K562 treated with DMSO at 1 percent for 12 hours (cell line): ENCODE results near the gene ZNF763. TPM values are rescaled to one million over a fixed set of nuclear protein-coding genes. Genes with fewer than 3 reads are reported as not detected.

Experiments used
- total RNA-seq: library from RNA; unstranded; fragments of 300-600 nt; gene quantifications from 2 replicates; pipeline ENCODE4 v1.2.3, GENCODE V29; 2022; ENCODE audit not compliant: insufficient read depth

ZNF763 gene
- not detected in 2 replicates for total RNA-seq

DNA sequence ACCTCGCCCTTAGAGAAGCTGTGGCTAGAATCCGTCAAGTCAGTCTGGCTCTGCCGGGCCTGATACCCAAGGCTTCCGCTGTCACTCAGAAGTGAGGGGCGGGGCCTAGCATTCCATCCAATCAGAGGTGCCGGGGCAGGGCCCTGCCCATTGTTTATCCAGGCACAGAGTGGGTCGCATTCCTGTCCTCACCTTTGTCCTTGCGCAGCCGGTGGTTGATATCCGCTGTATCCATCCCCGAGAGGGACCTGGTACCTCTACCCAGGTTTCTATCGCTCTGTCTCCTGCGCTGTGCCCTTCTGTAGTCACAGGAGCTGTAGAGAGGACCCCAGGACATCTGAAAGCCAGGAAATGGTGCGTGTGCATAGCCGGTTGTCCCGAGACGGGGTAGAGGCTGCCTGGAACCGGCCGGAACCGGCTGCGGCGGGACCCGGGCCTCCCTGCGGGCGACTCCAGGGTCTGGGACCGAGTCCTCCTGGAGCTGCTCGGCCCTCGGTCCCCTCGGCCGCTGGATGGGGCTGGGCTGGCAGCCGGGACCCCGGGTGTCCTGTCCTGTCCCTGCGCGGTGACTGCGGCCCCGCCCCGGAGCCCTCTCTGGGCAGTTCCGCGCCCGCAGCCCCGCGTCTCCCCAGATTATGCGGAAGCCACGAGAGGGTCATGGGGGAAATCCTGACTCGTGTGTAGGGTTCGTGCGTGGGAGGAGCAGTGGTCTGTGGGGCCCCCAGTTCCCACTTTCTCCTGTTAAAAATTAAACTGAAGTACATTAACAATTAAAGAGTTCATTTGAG is at the start of gene ZNF763:
ZNF763 (plus strand) TSS at position 183 of the 788 bp plus-strand sequence; CDS start at position 352, 169 bp downstream.

DNA sequence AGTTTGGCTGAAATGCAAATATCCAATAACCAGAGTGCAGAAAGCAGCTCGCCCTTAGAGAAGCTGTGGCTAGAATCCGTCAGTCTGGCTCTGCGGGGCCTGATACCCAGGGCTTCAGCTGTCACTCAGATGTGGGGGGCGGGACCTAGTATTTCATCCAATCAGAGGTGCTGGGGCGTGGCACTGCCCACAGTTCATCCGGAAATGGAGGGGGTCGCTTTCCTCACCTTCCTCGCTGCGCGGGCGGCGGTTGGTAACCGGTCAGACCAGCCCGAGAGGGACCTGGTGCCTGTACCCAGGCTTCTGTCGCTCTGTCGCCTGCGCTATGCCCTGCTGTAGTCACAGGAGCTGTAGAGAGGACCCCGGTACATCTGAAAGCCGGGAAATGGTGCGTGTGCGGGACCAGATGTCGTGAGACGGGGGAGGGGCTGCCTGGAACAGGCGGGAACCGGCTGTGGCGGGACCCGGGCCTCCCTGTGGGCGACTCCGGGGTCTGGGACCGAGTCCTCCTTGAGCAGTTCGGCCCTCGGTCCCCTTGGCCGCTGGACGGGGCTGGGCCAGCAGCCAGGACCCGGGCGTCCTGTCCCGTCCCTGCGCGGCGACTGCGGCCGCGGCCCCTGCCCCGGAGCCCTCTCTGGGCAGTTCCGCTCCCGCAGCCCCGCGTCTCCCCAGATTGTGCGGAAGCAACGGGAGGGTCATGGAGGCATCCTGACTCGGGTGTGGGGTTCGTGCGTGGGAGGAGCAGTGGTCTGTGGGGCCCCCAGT is 39.8 kb upstream of the ZNF763 start, which contains the start of gene ZNF700:
ZNF700 (plus strand) TSS at position 222 of the 765 bp plus-strand sequence; CDS start at position 326, 104 bp downstream.

Other genes with a start within 250 kb of the ZNF763 start
- 5.8 and 12.8 TPM in 2 replicates for gene ZNF823, start 226.1 kb upstream of the ZNF763 start, total RNA-seq
- 0.69 and 5.4 TPM in 2 replicates for gene ZNF441, start 198.0 kb upstream of the ZNF763 start, total RNA-seq
- 0.74 TPM in 1 of 2 replicates, not detected in the other for gene ZNF491, start 166.5 kb upstream of the ZNF763 start, total RNA-seq
- 3.1 and 8.0 TPM in 2 replicates for gene ZNF440, start 150.8 kb upstream of the ZNF763 start, total RNA-seq
- gene ZNF439, start 116.3 kb upstream of the ZNF763 start, total RNA-seq, result not detected in 2 replicates
- 2.1 and 2.5 TPM in 2 replicates for gene ZNF69, start 77.3 kb upstream of the ZNF763 start, total RNA-seq
- gene ZNF700, start 39.9 kb upstream of the ZNF763 start, total RNA-seq, result 3.3 and 9.9 TPM in 2 replicates
- 0.82 and 2.2 TPM in 2 replicates for gene ZNF433, start 70.6 kb downstream of the ZNF763 start, total RNA-seq
- gene ZNF878, start 87.9 kb downstream of the ZNF763 start, total RNA-seq, result 1.4 TPM in 1 of 2 replicates, not detected in the other
- 0.56 and 1.3 TPM in 2 replicates for gene ZNF844, start 99.7 kb downstream of the ZNF763 start, total RNA-seq
- 1.3 and 1.9 TPM in 2 replicates for gene ZNF20, start 175.3 kb downstream of the ZNF763 start, total RNA-seq
- not detected in 2 replicates for gene ZNF625, start 191.7 kb downstream of the ZNF763 start, total RNA-seq
- gene ZNF136, start 198.1 kb downstream of the ZNF763 start, total RNA-seq, result 2.1 and 6.6 TPM in 2 replicates